ENCODE results near the gene FBXL22. TPM values are rescaled to one million over a fixed set of nuclear protein-coding genes. Genes with fewer than 3 reads are reported as not detected.

The FBXL22 gene
- total RNA-seq, result 1.5 TPM in 1 of 2 replicates, not detected in the other

GRCh38 chr15:63597038-63597790 is at the start of gene FBXL22:
FBXL22 (plus strand) TSS chr15:63597387; CDS start chr15:63597393, 6 bp downstream.

Other genes with a start within 250 kb of the FBXL22 start
- gene CA12, start 215.5 kb upstream of the FBXL22 start, total RNA-seq, result 64.3 and 163 TPM in 2 replicates
- 16.6 and 26.7 TPM in 2 replicates for gene USP3, start 92.8 kb upstream of the FBXL22 start, total RNA-seq
- gene HERC1, start 236.6 kb downstream of the FBXL22 start, total RNA-seq, result 48.0 and 53.8 TPM in 2 replicates